ENCODE data around the gene EMC9.

The EMC9 gene

DNA sequence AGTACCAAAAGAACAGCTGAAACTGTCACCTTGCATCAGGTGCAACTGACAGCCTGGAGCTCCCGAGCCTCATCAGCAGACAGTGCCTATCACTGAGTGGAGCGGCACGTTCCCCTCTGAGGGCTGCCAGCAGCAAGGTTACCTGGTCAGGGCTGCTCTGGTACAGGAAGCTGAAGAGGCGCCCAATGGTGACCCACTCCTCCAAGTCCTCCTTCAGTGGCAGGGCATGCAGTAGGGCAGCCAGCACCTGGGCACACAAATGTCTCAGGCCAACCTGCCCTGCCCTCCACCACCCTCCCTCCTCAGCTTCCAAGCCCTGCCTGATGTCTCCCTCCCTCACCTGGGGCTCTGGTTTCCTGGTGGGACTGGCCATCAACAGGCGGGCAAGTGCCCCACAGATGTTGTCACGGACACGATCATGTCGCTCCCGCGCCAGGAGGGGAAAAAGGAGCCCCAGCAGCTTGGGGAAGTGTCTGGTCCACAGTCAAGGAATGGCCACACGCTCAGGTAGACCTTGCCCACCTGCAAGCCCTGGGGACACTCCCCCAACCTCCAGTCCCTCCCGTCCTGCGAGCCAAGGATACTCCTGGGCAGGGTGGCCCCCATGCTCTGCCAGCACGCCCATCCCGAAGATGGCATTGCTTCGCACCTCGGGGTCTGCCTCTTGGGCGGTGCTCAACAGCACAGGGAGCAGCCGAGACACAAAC lies 40.1 kb upstream of the EMC9 start:
- no peak for DNase-seq (ENCODE audit: insufficient read length, low spot score)
- FAIRE-seq: no peak
- TF ChIP-seq, protein P1, sequence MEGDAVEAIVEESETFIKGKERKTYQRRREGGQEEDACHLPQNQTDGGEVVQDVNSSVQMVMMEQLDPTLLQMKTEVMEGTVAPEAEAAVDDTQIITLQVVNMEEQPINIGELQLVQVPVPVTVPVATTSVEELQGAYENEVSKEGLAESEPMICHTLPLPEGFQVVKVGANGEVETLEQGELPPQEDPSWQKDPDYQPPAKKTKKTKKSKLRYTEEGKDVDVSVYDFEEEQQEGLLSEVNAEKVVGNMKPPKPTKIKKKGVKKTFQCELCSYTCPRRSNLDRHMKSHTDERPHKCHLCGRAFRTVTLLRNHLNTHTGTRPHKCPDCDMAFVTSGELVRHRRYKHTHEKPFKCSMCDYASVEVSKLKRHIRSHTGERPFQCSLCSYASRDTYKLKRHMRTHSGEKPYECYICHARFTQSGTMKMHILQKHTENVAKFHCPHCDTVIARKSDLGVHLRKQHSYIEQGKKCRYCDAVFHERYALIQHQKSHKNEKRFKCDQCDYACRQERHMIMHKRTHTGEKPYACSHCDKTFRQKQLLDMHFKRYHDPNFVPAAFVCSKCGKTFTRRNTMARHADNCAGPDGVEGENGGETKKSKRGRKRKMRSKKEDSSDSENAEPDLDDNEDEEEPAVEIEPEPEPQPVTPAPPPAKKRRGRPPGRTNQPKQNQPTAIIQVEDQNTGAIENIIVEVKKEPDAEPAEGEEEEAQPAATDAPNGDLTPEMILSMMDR (IDR thresholded peaks at IDR 0.05; ENCODE audit: insufficient read depth, missing control alignments): no peak

DNA sequence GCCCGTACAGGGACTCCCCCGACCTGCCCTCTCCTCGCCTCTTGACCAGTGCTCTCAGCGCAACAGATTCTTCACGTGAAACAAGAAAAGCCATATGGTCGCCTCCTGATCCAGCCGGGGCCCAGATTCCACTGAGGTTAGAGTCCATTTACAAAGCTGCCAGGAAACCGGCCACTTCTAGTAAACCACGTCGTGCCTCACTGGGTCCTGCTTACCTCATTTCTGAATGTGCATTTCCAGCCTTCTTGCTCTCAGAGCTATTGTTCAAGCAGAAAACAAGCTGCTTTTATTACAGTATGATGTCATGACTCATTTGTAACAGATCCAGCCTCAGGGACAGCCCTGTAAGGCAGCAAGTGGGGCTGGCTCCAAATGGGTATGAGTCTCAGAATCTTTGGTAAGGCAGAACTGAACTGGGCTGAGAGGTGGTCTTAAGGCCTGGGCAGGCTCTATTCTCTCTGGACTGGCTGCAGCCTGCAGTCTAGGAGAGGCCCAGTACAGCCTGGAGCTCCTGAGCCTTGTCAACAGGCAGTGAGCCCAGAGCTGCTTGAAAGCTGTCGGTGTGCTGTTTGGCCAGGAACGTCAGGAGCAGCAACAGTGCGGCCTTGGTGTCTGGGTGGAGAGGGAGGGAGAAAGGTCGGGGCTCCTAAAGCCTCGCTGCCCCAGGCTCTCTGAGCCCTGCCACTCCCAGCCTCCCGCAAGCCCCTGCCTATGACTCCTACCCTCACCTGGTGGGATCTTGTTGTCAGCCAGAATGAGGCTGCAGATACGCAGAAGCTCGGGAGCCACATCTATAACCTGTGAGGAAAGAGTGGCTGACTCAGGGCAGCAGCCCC lies 38.8 kb upstream of the EMC9 start:
- FAIRE-seq (no peak), DNase-seq (ENCODE audit: insufficient read length, low spot score) (no peak)
- TF ChIP-seq, protein P1 (IDR thresholded peaks at IDR 0.05; ENCODE audit: insufficient read depth, missing control alignments): no peak

DNA sequence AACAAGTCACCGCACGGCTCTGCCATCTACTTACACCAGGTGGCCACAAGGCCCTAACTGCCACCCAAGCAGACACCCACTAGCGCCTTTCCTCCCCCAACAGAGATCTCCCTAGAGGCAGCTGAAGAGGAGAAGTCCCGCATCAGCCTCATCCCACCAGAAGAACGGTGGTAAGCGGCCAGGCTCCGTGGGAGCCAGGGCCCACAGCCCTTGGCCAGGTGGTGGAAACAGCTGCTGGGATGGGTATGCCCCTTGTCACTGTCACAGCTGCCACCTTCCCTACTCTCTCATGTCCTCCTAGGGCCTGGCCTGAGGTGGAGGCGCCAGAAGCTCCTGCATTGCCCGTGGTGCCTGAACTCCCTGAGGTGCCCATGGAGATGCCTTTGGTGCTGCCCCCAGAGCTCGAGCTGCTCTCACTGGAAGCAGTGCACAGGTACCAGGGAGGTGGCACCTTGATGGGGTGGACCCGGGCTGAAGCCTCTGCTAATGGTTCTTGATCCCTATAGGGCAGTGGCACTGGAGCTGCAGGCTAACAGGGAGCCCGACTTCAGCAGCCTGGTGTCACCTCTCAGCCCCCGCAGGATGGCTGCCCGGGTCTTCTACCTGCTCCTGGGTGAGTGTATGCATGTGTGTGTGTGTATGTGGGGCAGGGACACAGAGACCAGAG lies 38.0 kb upstream of the EMC9 start:
- DNase-seq (ENCODE audit: insufficient read length, low spot score) (no peak), FAIRE-seq (no peak)
- TF ChIP-seq, protein P1 (IDR thresholded peaks at IDR 0.05; ENCODE audit: insufficient read depth, missing control alignments): no peak

DNA sequence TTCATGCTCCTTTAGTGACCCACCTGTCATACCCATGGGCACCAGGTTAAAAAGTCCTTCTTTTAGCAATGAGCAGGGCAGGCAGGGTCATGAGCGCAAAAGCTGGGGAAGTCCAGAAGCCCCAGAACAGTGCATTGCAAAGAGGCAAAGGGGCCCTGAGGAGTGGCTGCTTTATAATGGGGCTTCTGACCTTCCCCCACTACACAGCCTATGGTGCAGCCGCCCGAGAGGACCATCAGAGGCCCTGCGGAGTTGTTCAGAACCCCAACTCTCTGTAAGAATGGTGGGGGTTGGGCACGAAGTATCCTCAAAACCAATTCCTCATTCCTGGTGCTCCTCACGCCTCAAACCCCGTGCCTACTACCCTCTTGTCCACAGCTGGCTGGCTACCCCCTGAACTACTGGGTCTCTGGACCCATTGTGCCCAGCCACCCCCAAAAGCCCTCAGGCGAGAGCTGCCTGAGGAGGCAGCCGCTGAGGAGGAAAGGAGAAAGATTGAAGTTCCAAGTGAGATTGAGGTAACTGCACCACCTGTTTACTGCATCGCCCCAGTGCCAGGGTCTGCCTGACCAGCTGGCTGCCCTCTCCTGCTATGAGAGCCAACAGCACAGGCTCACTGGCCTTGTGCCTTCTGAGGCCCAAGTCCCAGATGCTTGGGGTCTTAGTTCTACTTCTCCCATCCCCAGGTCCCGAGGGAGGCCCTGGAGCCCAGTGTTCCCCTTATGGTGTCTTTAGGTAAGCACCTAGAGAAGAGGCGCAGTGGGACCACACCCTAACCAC lies 37.2 kb upstream of the EMC9 start:
- TF ChIP-seq, protein P1 (IDR thresholded peaks at IDR 0.05; ENCODE audit: insufficient read depth, missing control alignments): no peak
- no peak for DNase-seq (ENCODE audit: insufficient read length, low spot score)
- FAIRE-seq: no peak

DNA sequence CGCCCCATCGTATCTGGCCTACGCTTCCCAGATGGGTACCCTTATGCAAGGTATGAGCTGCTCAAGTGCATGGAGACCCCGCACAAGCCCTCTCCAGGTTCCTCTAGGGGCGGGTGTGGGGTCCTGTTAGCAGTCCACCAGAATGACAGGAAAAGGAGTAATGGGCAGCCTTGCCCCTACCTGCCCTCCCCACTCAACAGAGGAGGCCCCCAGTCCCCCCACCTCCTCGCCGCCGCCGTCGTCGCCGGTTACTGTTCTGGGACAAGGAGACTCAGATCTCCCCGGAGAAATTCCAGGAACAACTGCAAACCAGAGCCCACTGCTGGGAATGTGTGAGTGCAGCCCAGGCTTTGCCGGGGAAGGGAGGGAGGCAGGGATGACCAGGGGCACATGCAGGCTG lies 36.5 kb upstream of the EMC9 start:
- FAIRE-seq: no peak
- TF ChIP-seq, protein P1 (IDR thresholded peaks at IDR 0.05; ENCODE audit: insufficient read depth, missing control alignments): no peak
- no peak for DNase-seq (ENCODE audit: insufficient read length, low spot score)

DNA sequence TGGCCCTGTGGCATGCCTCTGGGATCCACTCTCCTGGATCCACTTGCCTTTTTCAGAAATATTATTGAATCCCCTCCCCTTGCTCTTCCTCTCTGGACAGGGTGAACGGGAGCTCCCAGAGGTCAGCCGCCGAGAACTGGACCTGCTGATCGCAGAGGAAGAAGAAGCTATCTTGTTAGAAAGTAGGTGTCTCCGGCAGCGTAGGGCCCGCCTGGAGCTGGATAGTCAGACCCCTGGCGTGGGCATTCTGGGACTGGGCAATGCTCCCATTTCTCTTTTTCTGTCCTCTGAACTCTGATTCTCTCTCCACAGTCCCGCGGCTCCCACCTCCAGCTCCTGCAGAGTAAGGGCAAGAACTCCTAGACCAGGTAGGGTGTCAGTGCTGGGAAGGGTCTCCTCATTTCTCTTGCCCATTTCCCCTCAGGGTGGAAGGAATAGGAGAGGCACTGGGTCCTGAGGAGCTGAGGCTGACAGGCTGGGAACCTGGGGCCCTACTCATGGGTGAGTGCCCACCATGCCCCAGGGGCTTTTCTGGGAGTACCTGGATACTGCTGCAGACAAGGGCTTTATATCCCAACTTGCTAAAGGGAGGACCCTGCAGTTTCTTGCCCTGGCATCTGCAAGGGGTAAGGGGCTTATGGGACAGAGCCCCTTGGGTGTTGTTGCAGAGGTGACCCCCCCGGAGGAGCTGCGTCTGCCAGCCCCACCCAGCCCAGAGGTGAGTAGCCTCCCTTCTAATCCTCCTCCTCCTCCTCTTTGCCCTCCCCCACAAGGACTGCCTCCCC lies 35.8 kb upstream of the EMC9 start:
- TF ChIP-seq, protein P1 (IDR thresholded peaks at IDR 0.05; ENCODE audit: insufficient read depth, missing control alignments): no peak
- FAIRE-seq: no peak
- no peak for DNase-seq (ENCODE audit: insufficient read length, low spot score)

All from D721Med (cell line).